ENCODE results near the gene ACBD5. TPM values are rescaled to one million over a fixed set of nuclear protein-coding genes. Genes with fewer than 3 reads are reported as not detected.

ACBD5 gene
- total and polyA plus RNA-seq, 4 donors: 12.6 to 39.7 (median 17.1) TPM

- Histone ChIP-seq H3K9ac (ENCODE audit: low read depth in 1 of 2, low read length in 2 of 2) (no peak overlapping the region), H3K36me3 (ENCODE audit: control insufficient read depth in 4 of 4, insufficient read depth in 3 of 4, low read depth in 1 of 4, low read length in 3 of 4) (peaks cover 2 to 26% (median 23%) of the 10 kb centered on the region in 4 donors), H3K27me3 (ENCODE audit: control insufficient read depth in 4 of 4, insufficient read depth in 4 of 4, low read length in 3 of 4) (no peaks in the 10 kb centered on the region), H3K9me3 (ENCODE audit: control insufficient read depth in 4 of 4, low read length in 3 of 4) (no peaks in the 10 kb centered on the region), H3K4me3 (ENCODE audit: low read depth in 1 of 3, low read length in 3 of 3) (no peak overlapping the region), H3K4me1 (ENCODE audit: control insufficient read depth in 4 of 4, insufficient read depth in 4 of 4, low read length in 3 of 4) (peaks cover 0 to 15% (median 11%) of the 10 kb centered on the region in 4 donors), H3K27ac (ENCODE audit: low read depth in 1 of 2, low read length in 2 of 2) (no peak overlapping the region)
- TF ChIP-seq FOXA1 (IDR thresholded peaks at IDR 0.05) (no peak), YY1 (IDR thresholded peaks at IDR 0.05) (no peak), HNF4G (IDR thresholded peaks at IDR 0.05) (no peak), FOXA2 (IDR thresholded peaks at IDR 0.05) (no peak), SP1 (IDR thresholded peaks at IDR 0.05) (no peak), GABPA (IDR thresholded peaks at IDR 0.05 in 1 of 2, conservative IDR thresholded peaks at IDR 0.05 in 1 of 2) (no peak), CTCF (IDR thresholded peaks at IDR 0.05; ENCODE audit: low read depth, low read length, missing input control) (no peak), NR2F2 (IDR thresholded peaks at IDR 0.05) (no peak), TAF1 (conservative IDR thresholded peaks at IDR 0.05) (no peak), RAD21 (IDR thresholded peaks at IDR 0.05) (no peak), EGR1 (IDR thresholded peaks at IDR 0.05; ENCODE audit: low read depth in 2 of 2) (no peak), HNF4A (conservative IDR thresholded peaks at IDR 0.05) (no peak), JUND (IDR thresholded peaks at IDR 0.05) (no peak)
- TF ChIP-seq, protein P1, sequence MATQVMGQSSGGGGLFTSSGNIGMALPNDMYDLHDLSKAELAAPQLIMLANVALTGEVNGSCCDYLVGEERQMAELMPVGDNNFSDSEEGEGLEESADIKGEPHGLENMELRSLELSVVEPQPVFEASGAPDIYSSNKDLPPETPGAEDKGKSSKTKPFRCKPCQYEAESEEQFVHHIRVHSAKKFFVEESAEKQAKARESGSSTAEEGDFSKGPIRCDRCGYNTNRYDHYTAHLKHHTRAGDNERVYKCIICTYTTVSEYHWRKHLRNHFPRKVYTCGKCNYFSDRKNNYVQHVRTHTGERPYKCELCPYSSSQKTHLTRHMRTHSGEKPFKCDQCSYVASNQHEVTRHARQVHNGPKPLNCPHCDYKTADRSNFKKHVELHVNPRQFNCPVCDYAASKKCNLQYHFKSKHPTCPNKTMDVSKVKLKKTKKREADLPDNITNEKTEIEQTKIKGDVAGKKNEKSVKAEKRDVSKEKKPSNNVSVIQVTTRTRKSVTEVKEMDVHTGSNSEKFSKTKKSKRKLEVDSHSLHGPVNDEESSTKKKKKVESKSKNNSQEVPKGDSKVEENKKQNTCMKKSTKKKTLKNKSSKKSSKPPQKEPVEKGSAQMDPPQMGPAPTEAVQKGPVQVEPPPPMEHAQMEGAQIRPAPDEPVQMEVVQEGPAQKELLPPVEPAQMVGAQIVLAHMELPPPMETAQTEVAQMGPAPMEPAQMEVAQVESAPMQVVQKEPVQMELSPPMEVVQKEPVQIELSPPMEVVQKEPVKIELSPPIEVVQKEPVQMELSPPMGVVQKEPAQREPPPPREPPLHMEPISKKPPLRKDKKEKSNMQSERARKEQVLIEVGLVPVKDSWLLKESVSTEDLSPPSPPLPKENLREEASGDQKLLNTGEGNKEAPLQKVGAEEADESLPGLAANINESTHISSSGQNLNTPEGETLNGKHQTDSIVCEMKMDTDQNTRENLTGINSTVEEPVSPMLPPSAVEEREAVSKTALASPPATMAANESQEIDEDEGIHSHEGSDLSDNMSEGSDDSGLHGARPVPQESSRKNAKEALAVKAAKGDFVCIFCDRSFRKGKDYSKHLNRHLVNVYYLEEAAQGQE (IDR thresholded peaks at IDR 0.05): no peak
- TF ChIP-seq, protein P2, sequence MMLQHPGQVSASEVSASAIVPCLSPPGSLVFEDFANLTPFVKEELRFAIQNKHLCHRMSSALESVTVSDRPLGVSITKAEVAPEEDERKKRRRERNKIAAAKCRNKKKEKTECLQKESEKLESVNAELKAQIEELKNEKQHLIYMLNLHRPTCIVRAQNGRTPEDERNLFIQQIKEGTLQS (IDR thresholded peaks at IDR 0.05): no peak
- no peak for DNase-seq (ENCODE audit: low spot score)
- 91% methylated on average over 1 of the region's 1 CpG for WGBS
These were observed 90.3 kb downstream of the ACBD5 start for GRCh38 chr10:27150261-27150660.

GRCh38 chr10:27147701-27148100 is 92.9 kb downstream of the ACBD5 start:
- Histone ChIP-seq H3K36me3 (ENCODE audit: control insufficient read depth in 4 of 4, insufficient read depth in 3 of 4, low read depth in 1 of 4, low read length in 3 of 4) (peaks cover 6 to 39% (median 37%) of the 10 kb centered on the region in 4 donors), H3K9ac (ENCODE audit: low read depth in 1 of 2, low read length in 2 of 2) (no peak overlapping the region), H3K4me3 (ENCODE audit: low read depth in 1 of 3, low read length in 3 of 3) (no peak overlapping the region), H3K27ac (ENCODE audit: low read depth in 1 of 2, low read length in 2 of 2) (no peak overlapping the region), H3K9me3 (ENCODE audit: control insufficient read depth in 4 of 4, low read length in 3 of 4) (no peaks in the 10 kb centered on the region), H3K27me3 (ENCODE audit: control insufficient read depth in 4 of 4, insufficient read depth in 4 of 4, low read length in 3 of 4) (no peaks in the 10 kb centered on the region), H3K4me1 (ENCODE audit: control insufficient read depth in 4 of 4, insufficient read depth in 4 of 4, low read length in 3 of 4) (peaks cover 0 to 6% (median 5%) of the 10 kb centered on the region in 4 donors)
- no peak for DNase-seq (ENCODE audit: low spot score)
- WGBS: 84% methylated on average over 5 of the region's 5 CpGs
- TF ChIP-seq ZBTB33 (IDR thresholded peaks at IDR 0.05) (no peak), HNF4A (conservative IDR thresholded peaks at IDR 0.05) (no peak), HNF4G (IDR thresholded peaks at IDR 0.05) (no peak), SP1 (IDR thresholded peaks at IDR 0.05) (no peak), FOXA1 (IDR thresholded peaks at IDR 0.05) (no peak), EGR1 (IDR thresholded peaks at IDR 0.05; ENCODE audit: low read depth in 2 of 2) (no peak), RAD21 (IDR thresholded peaks at IDR 0.05) (no peak), NR2F2 (IDR thresholded peaks at IDR 0.05) (no peak)

All from liver (tissue), 9 donors.